ENCODE results near the gene RALGPS1.

GRCh38 chr9:127149010-127149409, 234.4 kb downstream of the RALGPS1 start:
- TF ChIP-seq NR2C2 (CRISPR knock-in tag; IDR thresholded peaks at IDR 0.05) (no peak), CTCF (IDR thresholded peaks at IDR 0.05) (no peak), MLX (CRISPR knock-in tag; IDR thresholded peaks at IDR 0.05) (no peak), HMGA2 (CRISPR knock-in tag; IDR thresholded peaks at IDR 0.05) (no peak), USF2 (CRISPR knock-in tag; IDR thresholded peaks at IDR 0.05) (no peak), JUN (CRISPR knock-in tag; IDR thresholded peaks at IDR 0.05) (no peak), KAT7 (CRISPR knock-in tag; IDR thresholded peaks at IDR 0.05; ENCODE audit: borderline replicate concordance) (no peak)
